SU-DHL-6 (cell line): ENCODE results near the gene LRRTM3.

Experiments used
- H2AFZ ChIP-seq: fragments of 200-600 bp; sonication (generic); 2 replicates; pipeline ENCODE4 v1.6.1; 2014; ENCODE audit warnings: low read depth, mild to moderate bottlenecking, moderate library complexity, mixed read lengths, antibody characterized with exemption, low read length; ENCODE audit not compliant: severe bottlenecking
- H3F3A ChIP-seq: fragments of 200-600 bp; shearing (Covaris generic); 2 replicates; pipeline ENCODE4 v1.6.0; 2016; ENCODE audit warnings: antibody characterized with exemption, mild to moderate bottlenecking; ENCODE audit not compliant: insufficient read depth
- H3K27ac ChIP-seq: fragments of 200-600 bp; sonication (generic); 2 replicates; pipeline ENCODE4 v1.5.1; 2016; ENCODE audit warnings: low read depth, mild to moderate bottlenecking, low read length, moderate library complexity, mixed read lengths
- H3K27me3 ChIP-seq: fragments of 200-600 bp; sonication (generic), shearing (Covaris generic); 2 replicates; pipeline ENCODE4 v1.6.0; 2014; ENCODE audit warnings: mild to moderate bottlenecking, low read length
- H3K36me3 ChIP-seq: fragments of 200-600 bp; sonication (generic); 2 replicates; pipeline ENCODE4 v1.6.1; 2014; ENCODE audit warnings: mild to moderate bottlenecking, low read length, mixed read lengths
- H3K4me2 ChIP-seq: fragments of 300-600, 200-600 bp; shearing (Covaris generic), sonication (generic); 2 replicates; pipeline ENCODE4 v1.6.0; 2014; ENCODE audit warnings: low read length, low read depth, mild to moderate bottlenecking; ENCODE audit not compliant: poor library complexity, severe bottlenecking
- H3K4me3 ChIP-seq: fragments of 200-600 bp; sonication (generic); 2 replicates; pipeline ENCODE4 v1.5.1; 2014; ENCODE audit warnings: antibody characterized with exemption, low read length, mild to moderate bottlenecking, mixed read lengths; ENCODE audit not compliant: insufficient read depth, poor library complexity, severe bottlenecking
- H3K79me2 ChIP-seq: fragments of 200-600 bp; sonication (generic); 2 replicates; pipeline ENCODE4 v1.6.1; 2014; ENCODE audit warnings: mild to moderate bottlenecking, low read length, moderate library complexity; ENCODE audit not compliant: insufficient read depth
- H3K9ac ChIP-seq: fragments of 200-600 bp; sonication (generic); 2 replicates; pipeline ENCODE4 v1.7.0; 2014; ENCODE audit warnings: mild to moderate bottlenecking, low read length
- H3K9me2 ChIP-seq: fragments of 200-600 bp; sonication (generic); replicated peaks from 2 replicates; pipeline ENCODE4 v1.6.1; 2014; ENCODE audit warnings: low read length; ENCODE audit not compliant: insufficient read depth
- H3K9me3 ChIP-seq: fragments of 200-600 bp; sonication (generic); 2 replicates; pipeline ENCODE4 v1.6.1; 2014; ENCODE audit warnings: low read length, mixed read lengths; ENCODE audit not compliant: insufficient read depth
- H4K20me1 ChIP-seq: fragments of 200-600 bp; sonication (generic); 2 replicates; pipeline ENCODE4 v1.6.1; 2014; ENCODE audit warnings: low read depth, mild to moderate bottlenecking, antibody characterized with exemption, low read length, moderate library complexity, mixed read lengths
- EZH2phosphoT487 ChIP-seq: fragments of 200-600 bp; sonication (generic), shearing (Covaris generic); conservative IDR thresholded peaks from 2 replicates; pipeline ENCODE4 v1.6.1; 2018; ENCODE audit warnings: mild to moderate bottlenecking, antibody characterized with exemption, low read length, moderate library complexity, mixed read lengths
- TF ChIP-seq, protein P1 (sequence below): fragments of 200-600 bp; sonication (generic); IDR thresholded peaks from one replicate; pipeline ENCODE4 v1.5.1; 2017; ENCODE audit warnings: antibody characterized with exemption, mild to moderate bottlenecking, low read length, moderate library complexity; ENCODE audit not compliant: insufficient read depth, poor library complexity, severe bottlenecking

Gene LRRTM3

DNA sequence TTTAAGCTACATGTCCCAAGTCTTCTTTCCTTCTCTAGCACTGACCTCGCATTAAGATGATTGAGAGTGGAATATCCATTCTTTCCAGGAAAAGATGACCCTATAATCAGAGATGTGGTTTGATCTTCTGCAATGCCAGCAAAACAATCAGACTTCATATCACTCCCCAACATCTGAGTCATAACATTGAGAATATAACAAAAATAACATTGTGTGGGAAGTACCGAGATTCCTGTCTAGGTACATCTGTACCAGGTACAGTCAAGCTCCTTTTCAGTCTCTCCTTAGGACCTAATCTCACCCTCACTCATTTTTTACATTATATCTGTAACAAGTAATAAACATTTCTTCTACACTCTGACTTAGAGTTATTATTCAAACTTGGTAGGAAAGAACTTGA, 201.6 kb downstream of the LRRTM3 start:
- Histone ChIP-seq H3K9me2 (0 out of 2 replicates have a peak, but pooled peaks cover 7% of the 10 kb centered on the region), H3F3A (no peaks in the 10 kb centered on the region), H3K79me2 (no peaks in the 10 kb centered on the region), H3K4me2 (no peak overlapping the region), H3K36me3 (no peaks in the 10 kb centered on the region), H3K9me3 (no peaks in the 10 kb centered on the region), H3K4me3 (no peak overlapping the region), H3K27ac (no peak overlapping the region), H3K9ac (no peak overlapping the region), H2AFZ (no peak overlapping the region), H4K20me1 (no peaks in the 10 kb centered on the region), H3K27me3 (no peaks in the 10 kb centered on the region)
- TF ChIP-seq, protein P1, sequence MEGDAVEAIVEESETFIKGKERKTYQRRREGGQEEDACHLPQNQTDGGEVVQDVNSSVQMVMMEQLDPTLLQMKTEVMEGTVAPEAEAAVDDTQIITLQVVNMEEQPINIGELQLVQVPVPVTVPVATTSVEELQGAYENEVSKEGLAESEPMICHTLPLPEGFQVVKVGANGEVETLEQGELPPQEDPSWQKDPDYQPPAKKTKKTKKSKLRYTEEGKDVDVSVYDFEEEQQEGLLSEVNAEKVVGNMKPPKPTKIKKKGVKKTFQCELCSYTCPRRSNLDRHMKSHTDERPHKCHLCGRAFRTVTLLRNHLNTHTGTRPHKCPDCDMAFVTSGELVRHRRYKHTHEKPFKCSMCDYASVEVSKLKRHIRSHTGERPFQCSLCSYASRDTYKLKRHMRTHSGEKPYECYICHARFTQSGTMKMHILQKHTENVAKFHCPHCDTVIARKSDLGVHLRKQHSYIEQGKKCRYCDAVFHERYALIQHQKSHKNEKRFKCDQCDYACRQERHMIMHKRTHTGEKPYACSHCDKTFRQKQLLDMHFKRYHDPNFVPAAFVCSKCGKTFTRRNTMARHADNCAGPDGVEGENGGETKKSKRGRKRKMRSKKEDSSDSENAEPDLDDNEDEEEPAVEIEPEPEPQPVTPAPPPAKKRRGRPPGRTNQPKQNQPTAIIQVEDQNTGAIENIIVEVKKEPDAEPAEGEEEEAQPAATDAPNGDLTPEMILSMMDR: no peak
- no peak for TF ChIP-seq EZH2phosphoT487

DNA sequence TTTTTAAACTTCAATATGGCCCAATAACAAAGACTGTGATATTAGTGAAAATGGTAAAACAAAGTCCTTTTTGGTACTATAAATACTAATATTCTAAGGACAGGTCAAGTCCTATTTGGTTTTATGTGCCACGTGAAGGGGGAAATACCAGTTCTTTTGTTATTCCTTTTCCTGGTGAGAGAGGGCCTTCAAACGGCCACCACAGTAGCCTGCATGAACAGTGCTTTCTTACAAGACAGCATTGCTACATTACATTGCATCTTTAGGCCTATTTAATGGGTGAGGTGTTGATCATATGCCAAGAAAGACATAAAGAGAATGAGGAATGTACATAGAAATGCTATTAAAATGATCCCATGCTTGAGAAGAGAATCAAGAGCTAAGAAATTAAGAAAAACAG, 214.8 kb downstream of the LRRTM3 start:
- H3F3A ChIP-seq: no peaks in the 10 kb centered on the region
- no peak overlapping the region for H3K4me2 ChIP-seq
- no peaks in the 10 kb centered on the region for H3K27me3 ChIP-seq
- no peaks in the 10 kb centered on the region for H4K20me1 ChIP-seq
- TF ChIP-seq EZH2phosphoT487: no peak
- TF ChIP-seq, protein P1: no peak
- H3K4me3 ChIP-seq: no peak overlapping the region
- no peak overlapping the region for H3K27ac ChIP-seq
- H3K9me2 ChIP-seq: no peaks in the 10 kb centered on the region
- no peak overlapping the region for H2AFZ ChIP-seq
- H3K9me3 ChIP-seq: no peaks in the 10 kb centered on the region
- no peak overlapping the region for H3K9ac ChIP-seq
- H3K79me2 ChIP-seq: no peaks in the 10 kb centered on the region
- no peaks in the 10 kb centered on the region for H3K36me3 ChIP-seq

DNA sequence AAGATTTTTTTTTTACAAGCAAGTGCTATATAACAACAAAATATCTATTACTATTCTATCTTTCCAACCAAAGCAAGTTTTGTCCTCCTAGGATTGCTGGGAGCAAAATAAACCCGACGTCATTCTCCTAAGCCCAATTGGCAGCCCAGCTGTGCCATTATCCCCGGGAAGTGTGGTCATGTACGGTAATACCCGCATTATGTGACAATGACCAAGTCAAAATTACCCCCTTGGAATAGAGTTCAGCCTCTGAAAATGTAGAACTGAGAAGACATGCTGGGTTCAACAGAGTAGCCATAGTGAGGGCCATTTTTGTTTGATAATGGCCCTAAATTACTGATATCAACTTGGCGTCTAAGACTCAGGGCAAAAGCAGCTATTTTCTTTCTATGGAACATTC, 215.5 kb downstream of the LRRTM3 start:
- Histone ChIP-seq H3K4me2 (no peak overlapping the region), H4K20me1 (no peaks in the 10 kb centered on the region), H3K9me2 (no peaks in the 10 kb centered on the region), H3K79me2 (no peaks in the 10 kb centered on the region), H3K27ac (no peak overlapping the region), H3K36me3 (no peaks in the 10 kb centered on the region), H3K9me3 (no peaks in the 10 kb centered on the region), H3K27me3 (no peaks in the 10 kb centered on the region), H3K4me3 (no peak overlapping the region), H3K9ac (no peak overlapping the region), H2AFZ (no peak overlapping the region), H3F3A (no peaks in the 10 kb centered on the region)
- TF ChIP-seq, protein P1: no peak
- TF ChIP-seq EZH2phosphoT487: no peak

DNA sequence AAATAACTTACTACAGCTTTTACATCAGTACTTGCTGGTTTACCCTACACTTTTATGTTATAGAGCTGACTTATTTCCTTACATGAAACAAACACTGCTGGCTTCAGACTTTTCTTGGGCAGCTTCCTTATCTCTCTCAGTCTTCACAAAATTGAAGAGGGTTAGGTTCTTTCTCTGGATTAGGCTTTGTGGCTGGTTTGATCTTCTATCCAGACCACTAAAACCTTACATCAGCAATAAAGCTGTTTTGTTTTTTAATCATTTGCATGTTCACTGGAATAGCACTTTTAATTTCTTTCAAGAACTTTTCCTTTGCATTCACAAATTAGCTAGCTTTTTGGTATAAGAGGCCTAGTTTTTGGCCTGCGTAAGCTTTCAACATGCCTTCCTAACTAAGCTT, 218.7 kb downstream of the LRRTM3 start:
- Histone ChIP-seq H3K4me2 (no peak overlapping the region), H3K9me3 (no peaks in the 10 kb centered on the region), H3K27ac (no peak overlapping the region), H2AFZ (no peak overlapping the region), H3K4me3 (no peak overlapping the region), H4K20me1 (no peaks in the 10 kb centered on the region), H3K79me2 (no peaks in the 10 kb centered on the region), H3K36me3 (no peaks in the 10 kb centered on the region), H3K9me2 (no peaks in the 10 kb centered on the region), H3F3A (no peaks in the 10 kb centered on the region), H3K27me3 (no peaks in the 10 kb centered on the region), H3K9ac (no peak overlapping the region)
- TF ChIP-seq, protein P1: no peak
- no peak for TF ChIP-seq EZH2phosphoT487
